OCI-LY7 (cell line): ENCODE data around the gene OR1J1. TPM values are rescaled to one million over a fixed set of nuclear protein-coding genes. Genes with fewer than 3 reads are reported as not detected.

Experiments used
- BruUV-seq: library from RNA; stranded (reverse); fragments of 400-500 nt; replicated peaks from 2 replicates; lab custom pipeline; 2021; lab: Mats Ljungman, UMichigan
- CTCF ChIA-PET: fragments of 300-600 bp; sonication (Branson Sonifier 250); formaldehyde crosslinking; loops from one replicate; lab custom pipeline; 2022; ENCODE audit warnings: antibody characterized with exemption; ENCODE audit not compliant: unreplicated experiment; lab: Charles Lee
- POLR2A ChIA-PET: fragments of 300-600 bp; sonication (Branson Sonifier 250); formaldehyde crosslinking; loops from one replicate; lab custom pipeline; 2022; ENCODE audit warnings: antibody characterized with exemption; lab: Charles Lee
- DNase-seq: peaks from one replicate; pipeline ENCODE4 v3.0.0-alpha.2; 2015; ENCODE audit warnings: low spot score
- H2AFZ ChIP-seq: fragments of 200-600 bp; sonication (generic), shearing (Covaris generic); 2 replicates; pipeline ENCODE4 v1.6.1; 2014; ENCODE audit warnings: mild to moderate bottlenecking, antibody characterized with exemption, low read length, moderate library complexity
- H3K27ac ChIP-seq: fragments of 200-600 bp; sonication (generic); 2 replicates; pipeline ENCODE4 v1.5.1; 2014; ENCODE audit warnings: mixed run types, low read depth, mild to moderate bottlenecking, moderate library complexity, low read length, inconsistent platforms; ENCODE audit not compliant: poor library complexity, severe bottlenecking
- H3K36me3 ChIP-seq: fragments of 200-600 bp; sonication (generic); 2 replicates; pipeline ENCODE4 v1.6.1; 2014; ENCODE audit warnings: mild to moderate bottlenecking, antibody characterized with exemption, low read length, moderate library complexity, mixed read lengths; ENCODE audit not compliant: insufficient read depth
- H3K4me1 ChIP-seq: fragments of 200-600 bp; sonication (generic); 2 replicates; pipeline ENCODE4 v1.5.1; 2014; ENCODE audit warnings: mild to moderate bottlenecking, low read length; ENCODE audit not compliant: insufficient read depth, poor library complexity, severe bottlenecking
- H3K4me2 ChIP-seq: fragments of 200-600 bp; sonication (generic); 2 replicates; pipeline ENCODE4 v1.6.1; 2014; ENCODE audit warnings: mild to moderate bottlenecking, low read length
- H3K4me3 ChIP-seq: fragments of 200-600 bp; sonication (generic); 2 replicates; pipeline ENCODE4 v1.5.1; 2014; ENCODE audit warnings: mild to moderate bottlenecking, low read depth, low read length; ENCODE audit not compliant: poor library complexity, severe bottlenecking
- H3K79me2 ChIP-seq: fragments of 200-600 bp; sonication (generic); 2 replicates; pipeline ENCODE4 v1.6.1; 2016; ENCODE audit warnings: low read depth, mild to moderate bottlenecking, low read length, moderate library complexity, mixed read lengths; ENCODE audit not compliant: insufficient read depth
- H3K9me2 ChIP-seq: fragments of 200-600 bp; sonication (generic); 2 replicates; pipeline ENCODE4 v1.6.1; 2016; ENCODE audit warnings: mild to moderate bottlenecking, low read length, mixed read lengths; ENCODE audit not compliant: insufficient read depth
- H3K9me3 ChIP-seq: fragments of 200-600 bp; sonication (generic); 2 replicates; pipeline ENCODE4 v1.6.1; 2014; ENCODE audit warnings: mild to moderate bottlenecking, mixed run types, low read length, mixed read lengths
- H4K20me1 ChIP-seq: fragments of 200-600 bp; sonication (generic); 2 replicates; pipeline ENCODE4 v1.6.1; 2014; ENCODE audit warnings: mild to moderate bottlenecking, antibody characterized with exemption, low read length, moderate library complexity, mixed read lengths; ENCODE audit not compliant: insufficient read depth
- CTCF ChIP-seq: fragments of 200-600 bp; sonication (generic); conservative IDR thresholded peaks from 2 replicates; pipeline ENCODE4 v1.5.1; 2014; ENCODE audit warnings: mild to moderate bottlenecking, antibody characterized with exemption, low read length, moderate library complexity, mixed read lengths
- EZH2phosphoT487 ChIP-seq: fragments of 200-600 bp; sonication (generic); IDR thresholded peaks from 2 replicates; pipeline ENCODE4 v1.6.1; 2018; ENCODE audit warnings: low read depth, borderline replicate concordance, mild to moderate bottlenecking, mixed run types, antibody characterized with exemption, low read length, moderate library complexity, mixed read lengths
- intact Hi-C: fragments of 100-400 bp; cut with micrococcal nuclease; formaldehyde crosslinking; loops from one replicate; pipeline ENCODE4 v1.10.0; 2022; ENCODE audit not compliant: unreplicated experiment
- total RNA-seq, 2 experiments: library from RNA; depleted of rRNA in 1 of 2; stranded (reverse); fragments of >200 nt in 1 of 2; shearing (Covaris generic) in 1 of 2; gene quantifications; 2 replicates each; pipeline ENCODE4 v1.2.3, GENCODE V29; 2014 to 2022

OR1J1 gene
- total RNA-seq, 2 experiments from 2014 or later: not detected

- Histone ChIP-seq H4K20me1 (no peaks in the 10 kb centered on the region), H3K4me2 (no peak overlapping the region), H3K4me3 (no peak overlapping the region), H3K27ac (no peak overlapping the region), H3K9me3 (0 out of 2 replicates have a peak, but pooled peaks cover 4% of the 10 kb centered on the region), H3K4me1 (no peaks in the 10 kb centered on the region), H3K79me2 (no peaks in the 10 kb centered on the region), H2AFZ (no peak overlapping the region), H3K9me2 (no peaks in the 10 kb centered on the region), H3K36me3 (no peaks in the 10 kb centered on the region)
- no peak for TF ChIP-seq CTCF
- no peak for TF ChIP-seq EZH2phosphoT487
- DNase-seq: no peak
- BruUV-seq: no TSS peak
- ChIA-PET POLR2A (interaction anchor here (0.5 kb wide), 1 partner anchor 439 kb away, joined by 3 read pairs; no protein-coding TSS in a partner anchor), CTCF (interaction anchor here (0.6 kb wide), 1 partner anchor 941 kb away, joined by 3 read pairs; no protein-coding TSS in a partner anchor)
- intact Hi-C loops: no loop called here
Observed at GRCh38 chr9:122446819-122447484, 30.8 kb downstream of the OR1J1 start.

- Histone ChIP-seq H4K20me1 (no peaks in the 10 kb centered on the region), H3K4me2 (no peak overlapping the region), H3K9me2 (no peaks in the 10 kb centered on the region), H3K79me2 (no peaks in the 10 kb centered on the region), H3K9me3 (0 out of 2 replicates have a peak, but pooled peaks cover 4% of the 10 kb centered on the region), H3K4me1 (no peaks in the 10 kb centered on the region), H2AFZ (no peak overlapping the region), H3K36me3 (no peaks in the 10 kb centered on the region), H3K27ac (no peak overlapping the region), H3K4me3 (no peak overlapping the region)
- BruUV-seq: no TSS peak
- intact Hi-C loops: no loop called here
- ChIA-PET POLR2A (no interaction called here), CTCF (no interaction called here)
- no peak for DNase-seq
- no peak for TF ChIP-seq EZH2phosphoT487
Observed at GRCh38 chr9:122445155-122445749, 32.5 kb downstream of the OR1J1 start.

- no peaks in the 10 kb centered on the region for H4K20me1 ChIP-seq
- ChIA-PET CTCF (no interaction called here), POLR2A (no interaction called here)
- no TSS peak for BruUV-seq
- no peaks in the 10 kb centered on the region for H3K9me2 ChIP-seq
- H3K4me2 ChIP-seq: no peak overlapping the region
- no peak overlapping the region for H2AFZ ChIP-seq
- DNase-seq: no peak
- no peak overlapping the region for H3K4me3 ChIP-seq
- no peak overlapping the region for H3K27ac ChIP-seq
- no peaks in the 10 kb centered on the region for H3K36me3 ChIP-seq
- intact Hi-C loops: no loop called here
- H3K4me1 ChIP-seq: no peaks in the 10 kb centered on the region
- no peaks in the 10 kb centered on the region for H3K79me2 ChIP-seq
- no peak for TF ChIP-seq EZH2phosphoT487
- no peak for TF ChIP-seq CTCF
- H3K9me3 ChIP-seq: 0 out of 2 replicates have a peak, but pooled peaks cover 4% of the 10 kb centered on the region
Observed at GRCh38 chr9:122444041-122444733, 33.5 kb downstream of the OR1J1 start.
